Astrocyte (in vitro differentiated cells and primary cell): ENCODE measurements around the gene DDX1.

Experiments
- EZH2 ChIP-seq: IDR thresholded peaks from 2 replicates; pipeline ENCODE4 v1.6.1; 2012; ENCODE audit warnings: mild to moderate bottlenecking, low read length, inconsistent platforms; ENCODE audit not compliant: insufficient read depth
- TF ChIP-seq, protein P1 (sequence below): IDR thresholded peaks from 2 replicates; pipeline ENCODE4 v1.5.1; 2011; ENCODE audit warnings: low read depth, mild to moderate bottlenecking, inconsistent platforms, low read length, moderate library complexity; ENCODE audit not compliant: insufficient read depth

GRCh38 chr2:15548974-15549373 lies 42.7 kb upstream of the DDX1 start:
- TF ChIP-seq, protein P1, sequence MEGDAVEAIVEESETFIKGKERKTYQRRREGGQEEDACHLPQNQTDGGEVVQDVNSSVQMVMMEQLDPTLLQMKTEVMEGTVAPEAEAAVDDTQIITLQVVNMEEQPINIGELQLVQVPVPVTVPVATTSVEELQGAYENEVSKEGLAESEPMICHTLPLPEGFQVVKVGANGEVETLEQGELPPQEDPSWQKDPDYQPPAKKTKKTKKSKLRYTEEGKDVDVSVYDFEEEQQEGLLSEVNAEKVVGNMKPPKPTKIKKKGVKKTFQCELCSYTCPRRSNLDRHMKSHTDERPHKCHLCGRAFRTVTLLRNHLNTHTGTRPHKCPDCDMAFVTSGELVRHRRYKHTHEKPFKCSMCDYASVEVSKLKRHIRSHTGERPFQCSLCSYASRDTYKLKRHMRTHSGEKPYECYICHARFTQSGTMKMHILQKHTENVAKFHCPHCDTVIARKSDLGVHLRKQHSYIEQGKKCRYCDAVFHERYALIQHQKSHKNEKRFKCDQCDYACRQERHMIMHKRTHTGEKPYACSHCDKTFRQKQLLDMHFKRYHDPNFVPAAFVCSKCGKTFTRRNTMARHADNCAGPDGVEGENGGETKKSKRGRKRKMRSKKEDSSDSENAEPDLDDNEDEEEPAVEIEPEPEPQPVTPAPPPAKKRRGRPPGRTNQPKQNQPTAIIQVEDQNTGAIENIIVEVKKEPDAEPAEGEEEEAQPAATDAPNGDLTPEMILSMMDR = no peak
- TF ChIP-seq EZH2 = no peak
